GM12878 (cell line): ENCODE results near the gene ATP6V0C. TPM values are rescaled to one million over a fixed set of nuclear protein-coding genes. Genes with fewer than 3 reads are reported as not detected.
"Not testable (repeated sequence)": the region's sequence is repeated elsewhere in the genome, so short reads cannot be mapped to it uniquely, and the experiment has no call there.

Experiments
- ATAC-seq: fragments of 200-7000 bp; cut with Tn5 transposase; 3 replicates; pipeline ENCODE4 v1.9.1; 2020; ENCODE audit warnings: mild to moderate bottlenecking, moderate library complexity
- BruUV-seq: library from RNA; stranded (reverse); fragments of 400-500 nt; replicated peaks from 2 replicates; lab custom pipeline; 2021; lab: Mats Ljungman, UMichigan
- CTCF ChIA-PET: fragments of 300-600 bp; sonication (Branson Sonifier 250); formaldehyde crosslinking; extraction: SDS; loops from one replicate; lab custom pipeline; 2021; ENCODE audit warnings: inconsistent platforms; lab: Yijun Ruan, JAX
- POLR2A ChIA-PET: fragments of 350-600 bp; formaldehyde crosslinking; extraction: SDS; loops from one replicate; lab custom pipeline; 2021; ENCODE audit warnings: inconsistent platforms; lab: Charles Lee
- RAD21 ChIA-PET: fragments of 300-600 bp; sonication (Branson Sonifier 250); formaldehyde crosslinking; loops from one replicate; lab custom pipeline; 2023; ENCODE audit warnings: antibody characterized with exemption; ENCODE audit not compliant: unreplicated experiment; lab: Charles Lee
- SMC1A ChIA-PET: fragments of 300-600 bp; sonication (Branson Sonifier 250); formaldehyde crosslinking; loops from one replicate; lab custom pipeline; 2023; ENCODE audit not compliant: unreplicated experiment, uncharacterized antibody; lab: Charles Lee
- DNase-seq: peaks from one replicate; pipeline ENCODE4 v3.0.0-alpha.2; 2011; ENCODE audit warnings: low read depth, low spot score
- FAIRE-seq: peaks from 3 replicates; lab custom pipeline; 2011; peaks lifted over from hg19 to GRCh38; lab: Jason Lieb, UNC
- H2AFZ ChIP-seq: 2 replicates; pipeline ENCODE4 v1.6.0; 2011; ENCODE audit warnings: low read depth, low read length, control low read depth; ENCODE audit not compliant: control insufficient read depth
- H3K27ac ChIP-seq: 2 replicates; pipeline ENCODE4 v1.5.1; 2011; ENCODE audit warnings: control low read depth; ENCODE audit not compliant: control insufficient read depth, insufficient read depth
- H3K27me3 ChIP-seq, 2 experiments: replicated peaks in 1 of 2; 2 replicates each; pipeline versions ENCODE4 v1.6.0 to v1.6.1; 2011; ENCODE audit warnings: low read length in 1 of 2; ENCODE audit not compliant: control insufficient read depth in 2 of 2, insufficient read depth in 2 of 2
- H3K36me3 ChIP-seq, 2 experiments: 2 replicates each; pipeline ENCODE4 v1.5.1; 2011; ENCODE audit warnings: low read length in 1 of 2; ENCODE audit not compliant: control insufficient read depth in 2 of 2, insufficient read depth in 2 of 2
- H3K4me1 ChIP-seq: 2 replicates; pipeline ENCODE4 v1.6.1; 2011; ENCODE audit warnings: mild to moderate bottlenecking, low read length, moderate library complexity, mixed read lengths; ENCODE audit not compliant: control insufficient read depth, insufficient read depth
- H3K4me2 ChIP-seq: 2 replicates; pipeline ENCODE4 v1.6.0; 2011; ENCODE audit warnings: control low read depth; ENCODE audit not compliant: control insufficient read depth, insufficient read depth
- H3K4me3 ChIP-seq: fragments of 200-600 bp; sonication (generic); 2 replicates; pipeline ENCODE4 v1.5.1; 2016
- H3K79me2 ChIP-seq: 2 replicates; pipeline ENCODE4 v1.6.0; 2011; ENCODE audit warnings: low read length; ENCODE audit not compliant: control insufficient read depth, insufficient read depth
- H3K9ac ChIP-seq: 2 replicates; pipeline ENCODE4 v1.8.0; 2011; ENCODE audit warnings: low read length, control low read depth, mixed read lengths; ENCODE audit not compliant: control insufficient read depth, insufficient read depth
- H3K9me3 ChIP-seq: replicated peaks from 3 replicates; pipeline ENCODE4 v1.5.1; 2011; ENCODE audit warnings: mild to moderate bottlenecking, low read length; ENCODE audit not compliant: control insufficient read depth, insufficient read depth
- H4K20me1 ChIP-seq: 2 replicates; pipeline ENCODE4 v1.6.0; 2011; ENCODE audit not compliant: control insufficient read depth, insufficient read depth
- E2F8 ChIP-seq: fragments of 450-650 bp; IDR thresholded peaks from 2 replicates; pipeline ENCODE4 v1.6.1; 2018; ENCODE audit warnings: mild to moderate bottlenecking, low read depth, moderate library complexity; ENCODE audit not compliant: partially characterized antibody
- EZH2 ChIP-seq: IDR thresholded peaks from 2 replicates; pipeline ENCODE4 v1.6.1; 2012; ENCODE audit warnings: low read depth, mild to moderate bottlenecking, control low read depth, inconsistent platforms, low read length, borderline replicate concordance; ENCODE audit not compliant: control insufficient read depth
- PRDM15 ChIP-seq: fragments of 450-650 bp; formaldehyde crosslinking; IDR thresholded peaks from 2 replicates; pipeline ENCODE4 v1.4.0; 2020; ENCODE audit warnings: mild to moderate bottlenecking, moderate library complexity
- WGBS: methylation state at CpG from one replicate; pipeline ENCODE4 v1.1.6; 2016; ENCODE audit warnings: low lambda C conversion rate; ENCODE audit not compliant: insufficient replicate concordance, insufficient coverage; ENCODE audit errors: missing lambda C conversion rate; 5-methylcytosine and 5-hydroxymethylcytosine counted together
- in situ Hi-C: fragments of 300-500 bp; cut with MboI; formaldehyde crosslinking; loops from 9 replicates; pipeline ENCODE4 v1.14.3; 2018; ENCODE audit warnings: mixed read lengths
- intact Hi-C: fragments of 100-400 bp; cut with micrococcal nuclease; formaldehyde crosslinking; loops from one replicate; pipeline ENCODE4 v1.14.2; 2022; ENCODE audit not compliant: unreplicated experiment
- polyA plus RNA-seq, 11 experiments: library from polyadenylated mRNA; depleted of rRNA in 4 of 11; unstranded in 6 of 11; stranded (reverse) in 5 of 11; fragments of >200 nt; fragmentation: Nextera tagmentation in 4 of 11; fragmentation: Illumina TruSeq in 1 of 11; extraction: Ambion mirVana in 4 of 11; extraction: Trizol in 1 of 11; gene quantifications; 1 replicate in 1 of 11; 2 replicates in 10 of 11; pipeline versions ENCODE4 v1.2.1 to v1.2.3, GENCODE V29; 2011 to 2016; ENCODE audit warnings: inconsistent platforms in 2 of 11, missing spikeins in 2 of 11, low read depth in 1 of 11
- total RNA-seq, 4 experiments: library from RNA; depleted of rRNA in 3 of 4; stranded (reverse); fragments of >200 nt in 3 of 4; fragmentation: Illumina TruSeq in 1 of 4; extraction: Trizol in 1 of 4; gene quantifications; 2 replicates each; pipeline versions ENCODE4 v1.2.1 to v1.2.3, GENCODE V29; 2013 to 2021

Gene ATP6V0C
- total and polyA plus RNA-seq, 10 of the 15 experiments (the other 5 are each of a cell fraction or from before 2014, with no cell fraction given), result 2.4 to 135 (median 18.4) TPM

DNA sequence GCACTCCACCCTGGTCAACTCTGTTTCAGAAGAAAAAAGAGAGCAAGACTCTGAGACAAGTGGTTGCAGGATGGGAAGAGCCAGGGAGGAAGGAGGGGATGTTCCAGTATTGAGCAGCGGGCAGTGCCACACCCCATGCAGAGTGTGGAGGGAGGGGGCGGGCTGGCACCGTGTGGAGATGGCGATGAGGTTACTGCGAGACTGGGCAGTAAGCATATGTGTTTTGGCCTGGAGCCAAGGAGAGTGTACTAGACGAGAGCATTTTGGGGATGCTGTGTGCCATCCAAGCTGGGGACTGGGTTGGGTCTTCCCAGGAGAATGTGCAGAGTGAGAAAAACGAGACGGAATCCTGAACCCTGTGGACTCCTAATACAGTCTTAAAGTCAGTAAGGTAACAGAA is 35.5 kb upstream of the ATP6V0C start:
- Histone ChIP-seq H3K4me3 (no peak overlapping the region), H3K27me3 (no peaks in the 10 kb centered on the region), H2AFZ (no peak overlapping the region), H3K27ac (no peak overlapping the region), H3K36me3 (no peaks in the 10 kb centered on the region), H3K4me2 (no peak overlapping the region), H3K79me2 (no peaks in the 10 kb centered on the region), H3K9me3 (no peaks in the 10 kb centered on the region), H3K9ac (no peak overlapping the region), H4K20me1 (no peaks in the 10 kb centered on the region), H3K4me1 (peaks cover 6% of the 10 kb centered on the region)
- FAIRE-seq (no peak), DNase-seq (no peak), ATAC-seq (no peak)
- ChIA-PET POLR2A (interaction anchor here (0.7 to 0.8 kb wide), 2 partner anchors 9 to 29 kb away, joined by 3 read pairs; no protein-coding TSS in a partner anchor), CTCF (interaction anchor here (1.5 to 2.3 kb wide), 2 partner anchors 9 to 47 kb away, joined by 5 to 10 read pairs; no protein-coding TSS in a partner anchor), SMC1A (interaction anchor here (1.4 kb wide), 1 partner anchor 9 kb away, joined by 4 read pairs; no protein-coding TSS in a partner anchor), RAD21 (interaction anchor here (1.5 kb wide), 1 partner anchor 10 kb away, joined by 4 read pairs; no protein-coding TSS in a partner anchor)
- in situ Hi-C loops (no loop called here), intact Hi-C loops (no loop called here)
- WGBS, result 83% methylated on average over 8 of the region's 8 CpGs
- TF ChIP-seq EZH2 (no peak), E2F8 (no peak), PRDM15 (CRISPR knock-in tag) (no peak)
- BruUV-seq, result no TSS peak

DNA sequence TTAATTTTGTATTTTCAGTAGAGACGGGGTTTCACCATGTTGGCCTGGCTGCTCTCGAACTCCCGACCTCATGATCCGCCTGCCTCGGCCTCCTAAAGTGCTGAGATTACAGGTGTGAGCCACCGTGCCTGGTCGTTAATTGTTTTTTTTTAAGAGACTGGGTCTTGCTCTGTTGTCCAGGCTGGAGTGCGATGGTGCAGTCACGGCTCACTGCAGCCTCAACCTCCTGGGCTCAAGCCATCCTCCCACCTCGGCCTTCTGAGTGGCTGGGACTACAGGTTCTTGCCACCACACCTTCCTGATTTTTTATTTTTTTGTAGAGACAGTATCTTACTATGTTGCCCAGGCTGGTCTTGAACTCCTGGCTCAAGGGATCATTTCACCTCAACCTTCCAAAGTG is 33.8 kb upstream of the ATP6V0C start:
- in situ Hi-C loops, H2AFZ ChIP-seq, BruUV-seq, H3K27me3 ChIP-seq, H3K36me3 ChIP-seq, H3K9ac ChIP-seq, intact Hi-C loops, H3K9me3 ChIP-seq, POLR2A ChIA-PET, H4K20me1 ChIP-seq, H3K27ac ChIP-seq, H3K4me3 ChIP-seq, DNase-seq, H3K4me2 ChIP-seq, H3K4me1 ChIP-seq, FAIRE-seq, SMC1A ChIA-PET, ATAC-seq, H3K79me2 ChIP-seq, RAD21 ChIA-PET: not testable (repeated sequence)
- WGBS, result 88% methylated on average over 10 of the region's 10 CpGs
- CTCF ChIA-PET, result interaction anchor here (0.6 kb wide), 1 partner anchor 22 kb away, joined by 4 read pairs; no protein-coding TSS in a partner anchor
